Bronchial epithelial cell (primary cell): ENCODE measurements around the gene BTBD16. TPM values are rescaled to one million over a fixed set of nuclear protein-coding genes. Genes with fewer than 3 reads are reported as not detected.

Source experiments
- DNase-seq: peaks from one replicate; pipeline ENCODE4 v3.0.0-alpha.2; 2010; ENCODE audit warnings: low read depth
- FAIRE-seq: peaks from 2 replicates; lab custom pipeline; 2011; peaks lifted over from hg19 to GRCh38; lab: Jason Lieb, UNC
- H3K27me3 ChIP-seq: 2 replicates; pipeline ENCODE4 v1.5.1; 2011; ENCODE audit warnings: low read length; ENCODE audit not compliant: control insufficient read depth, insufficient read depth
- H3K36me3 ChIP-seq: 2 replicates; pipeline ENCODE4 v1.5.1; 2011; ENCODE audit warnings: low read length; ENCODE audit not compliant: control insufficient read depth, insufficient read depth
- H3K4me3 ChIP-seq: 2 replicates; pipeline ENCODE4 v1.5.1; 2011; ENCODE audit warnings: mild to moderate bottlenecking, low read depth, low read length, control low read depth
- total RNA-seq: library from RNA; depleted of rRNA; stranded (reverse); fragments of >200 nt; gene quantifications from 2 replicates; pipeline ENCODE4 v1.2.1, GENCODE V29; 2014
- TF ChIP-seq, protein P1 (sequence below): IDR thresholded peaks from 2 replicates; pipeline ENCODE4 v1.5.1; 2011; ENCODE audit warnings: mild to moderate bottlenecking, moderate library complexity, low read length, control low read depth, inconsistent platforms; ENCODE audit not compliant: insufficient read depth, severe bottlenecking

The BTBD16 gene
- total RNA-seq, 1 donor from 2014 or later: 0.26 TPM

GRCh38 chr10:122285506-122286444, 14.7 kb downstream of the BTBD16 start:
- TF ChIP-seq, protein P1, sequence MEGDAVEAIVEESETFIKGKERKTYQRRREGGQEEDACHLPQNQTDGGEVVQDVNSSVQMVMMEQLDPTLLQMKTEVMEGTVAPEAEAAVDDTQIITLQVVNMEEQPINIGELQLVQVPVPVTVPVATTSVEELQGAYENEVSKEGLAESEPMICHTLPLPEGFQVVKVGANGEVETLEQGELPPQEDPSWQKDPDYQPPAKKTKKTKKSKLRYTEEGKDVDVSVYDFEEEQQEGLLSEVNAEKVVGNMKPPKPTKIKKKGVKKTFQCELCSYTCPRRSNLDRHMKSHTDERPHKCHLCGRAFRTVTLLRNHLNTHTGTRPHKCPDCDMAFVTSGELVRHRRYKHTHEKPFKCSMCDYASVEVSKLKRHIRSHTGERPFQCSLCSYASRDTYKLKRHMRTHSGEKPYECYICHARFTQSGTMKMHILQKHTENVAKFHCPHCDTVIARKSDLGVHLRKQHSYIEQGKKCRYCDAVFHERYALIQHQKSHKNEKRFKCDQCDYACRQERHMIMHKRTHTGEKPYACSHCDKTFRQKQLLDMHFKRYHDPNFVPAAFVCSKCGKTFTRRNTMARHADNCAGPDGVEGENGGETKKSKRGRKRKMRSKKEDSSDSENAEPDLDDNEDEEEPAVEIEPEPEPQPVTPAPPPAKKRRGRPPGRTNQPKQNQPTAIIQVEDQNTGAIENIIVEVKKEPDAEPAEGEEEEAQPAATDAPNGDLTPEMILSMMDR: no peak
- no peaks in the 10 kb centered on the region for H3K27me3 ChIP-seq
- FAIRE-seq: no peak
- H3K4me3 ChIP-seq: no peak overlapping the region
- H3K36me3 ChIP-seq: no peaks in the 10 kb centered on the region
- DNase-seq: no peak

GRCh38 chr10:122286867-122287266, 15.8 kb downstream of the BTBD16 start:
- Histone ChIP-seq H3K36me3 (no peaks in the 10 kb centered on the region), H3K4me3 (no peak overlapping the region), H3K27me3 (no peaks in the 10 kb centered on the region)
- FAIRE-seq (no peak), DNase-seq (no peak)
- TF ChIP-seq, protein P1: no peak

- Histone ChIP-seq H3K36me3 (no peaks in the 10 kb centered on the region), H3K27me3 (no peaks in the 10 kb centered on the region), H3K4me3 (no peak overlapping the region)
- DNase-seq (no peak), FAIRE-seq (no peak)
- TF ChIP-seq, protein P1: no peak
These were observed 16.5 kb downstream of the BTBD16 start for GRCh38 chr10:122287570-122287969.

GRCh38 chr10:122288262-122288661, 17.2 kb downstream of the BTBD16 start:
- Histone ChIP-seq H3K27me3 (no peaks in the 10 kb centered on the region), H3K4me3 (no peak overlapping the region), H3K36me3 (no peaks in the 10 kb centered on the region)
- DNase-seq (no peak), FAIRE-seq (no peak)
- TF ChIP-seq, protein P1: no peak

DNA sequence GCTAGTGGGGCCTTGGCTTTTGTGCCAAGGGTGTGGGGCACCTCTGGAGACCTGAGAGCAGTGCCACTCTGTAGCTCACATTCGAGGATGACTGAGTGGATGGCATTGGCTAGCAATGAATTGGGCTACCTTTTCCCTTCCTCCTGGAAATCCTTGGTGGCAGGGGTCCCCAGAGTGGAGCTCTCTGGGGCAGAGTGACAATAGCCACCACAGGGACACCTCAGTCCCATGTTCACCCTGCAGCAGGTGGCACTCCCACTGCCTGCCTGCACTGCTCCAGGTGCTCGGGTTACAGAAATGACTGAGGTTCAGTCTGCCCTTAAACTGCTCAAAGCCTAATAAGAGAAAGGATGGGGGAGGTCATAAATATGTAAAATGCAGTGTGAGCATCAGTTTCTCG, 17.8 kb downstream of the BTBD16 start:
- FAIRE-seq (no peak), DNase-seq (no peak)
- H3K27me3 ChIP-seq: no peaks in the 10 kb centered on the region
- TF ChIP-seq, protein P1: no peak
- no peaks in the 10 kb centered on the region for H3K36me3 ChIP-seq
- H3K4me3 ChIP-seq: no peak overlapping the region
